Hepatocyte (in vitro differentiated cells): ENCODE measurements around the gene DEFB132. TPM values are rescaled to one million over a fixed set of nuclear protein-coding genes. Genes with fewer than 3 reads are reported as not detected.

Experiments used
- DNase-seq: peaks from one replicate; pipeline ENCODE4 v3.0.0-alpha.2; 2016; ENCODE audit warnings: low spot score
- H2AFZ ChIP-seq: fragments of 200-600 bp; sonication (generic); 2 replicates; pipeline ENCODE4 v1.6.0; 2016; ENCODE audit warnings: antibody characterized with exemption, mild to moderate bottlenecking
- H3K27ac ChIP-seq: fragments of 200-600 bp; sonication (generic); 2 replicates; pipeline ENCODE4 v1.5.1; 2016; ENCODE audit warnings: mild to moderate bottlenecking
- H3K27me3 ChIP-seq: fragments of 200-600 bp; sonication (generic); 2 replicates; pipeline ENCODE4 v1.6.1; 2016
- H3K36me3 ChIP-seq: fragments of 200-600 bp; sonication (generic); replicated peaks from 2 replicates; pipeline ENCODE4 v1.5.1; 2016; ENCODE audit warnings: low read depth; ENCODE audit not compliant: insufficient read depth
- H3K4me1 ChIP-seq: fragments of 200-600 bp; sonication (generic); 2 replicates; pipeline ENCODE4 v1.5.1; 2016; ENCODE audit warnings: mild to moderate bottlenecking, moderate library complexity; ENCODE audit not compliant: insufficient read depth
- H3K4me2 ChIP-seq: fragments of 200-600 bp; sonication (generic); 2 replicates; pipeline ENCODE4 v1.6.0; 2016
- H3K4me3 ChIP-seq: fragments of 200-600 bp; sonication (generic); 2 replicates; pipeline ENCODE4 v1.5.1; 2016; ENCODE audit warnings: mild to moderate bottlenecking
- H3K79me2 ChIP-seq: fragments of 200-600 bp; sonication (generic); 2 replicates; pipeline ENCODE4 v1.6.0; 2017; ENCODE audit warnings: mild to moderate bottlenecking
- H3K9me2 ChIP-seq: fragments of 200-600 bp; sonication (generic); replicated peaks from 2 replicates; pipeline ENCODE4 v1.6.0; 2017; ENCODE audit warnings: mild to moderate bottlenecking; ENCODE audit not compliant: insufficient read depth
- H3K9me3 ChIP-seq: fragments of 200-600 bp; sonication (generic); 2 replicates; pipeline ENCODE4 v1.5.1; 2016; ENCODE audit warnings: low read depth, mild to moderate bottlenecking
- H4K20me1 ChIP-seq: fragments of 200-600 bp; sonication (generic); 2 replicates; pipeline ENCODE4 v1.6.0; 2016; ENCODE audit warnings: mild to moderate bottlenecking; ENCODE audit not compliant: insufficient read depth, poor library complexity, severe bottlenecking
- CTCF ChIP-seq: fragments of 200-600 bp; sonication (generic); IDR thresholded peaks from 2 replicates; pipeline ENCODE4 v1.5.1; 2016; ENCODE audit warnings: antibody characterized with exemption, mild to moderate bottlenecking; ENCODE audit not compliant: poor library complexity
- EZH2 ChIP-seq: fragments of 200-600 bp; sonication (generic); IDR thresholded peaks from 2 replicates; pipeline ENCODE4 v1.6.1; 2016; ENCODE audit warnings: antibody characterized with exemption, mild to moderate bottlenecking, borderline replicate concordance
- EZH2phosphoT487 ChIP-seq: fragments of 200-600 bp; sonication (generic); IDR thresholded peaks from one replicate; pipeline ENCODE4 v1.6.1; 2018; ENCODE audit warnings: antibody characterized with exemption, mild to moderate bottlenecking, low read depth, moderate library complexity; ENCODE audit not compliant: unreplicated experiment, severe bottlenecking
- WGBS: methylation state at CpG from one replicate; pipeline ENCODE4 v1.1.6; 2016; ENCODE audit warnings: low lambda C conversion rate; ENCODE audit errors: missing lambda C conversion rate; 5-methylcytosine and 5-hydroxymethylcytosine counted together
- polyA plus RNA-seq: library from polyadenylated mRNA; unstranded; fragments of >200 nt; fragmentation: Nextera tagmentation; extraction: Ambion mirVana; gene quantifications from 2 replicates; pipeline ENCODE4 v1.2.1, GENCODE V29; 2016
- total RNA-seq: library from RNA; depleted of rRNA; stranded (reverse); fragments of >200 nt; gene quantifications from 2 replicates; pipeline ENCODE4 v1.2.3, GENCODE V29; 2014

The DEFB132 gene
- total and polyA plus RNA-seq, 2 experiments from 2014 or later: not detected

GRCh38 chr20:294602-295001, 37.1 kb downstream of the DEFB132 start:
- TF ChIP-seq CTCF: no peak
- TF ChIP-seq EZH2: no peak
- TF ChIP-seq EZH2phosphoT487: no peak
- peaks cover 26% of the 10 kb centered on the region for H3K4me1 ChIP-seq

GRCh38 chr20:295804-296203, 38.3 kb downstream of the DEFB132 start:
- Histone ChIP-seq H3K4me1 (peaks cover 38% of the 10 kb centered on the region), H4K20me1 (peaks cover 25% of the 10 kb centered on the region), H3K4me3 (no peak overlapping the region), H3K27me3 (no peaks in the 10 kb centered on the region), H2AFZ (no peak overlapping the region), H3K36me3 (no peaks in the 10 kb centered on the region), H3K9me3 (no peaks in the 10 kb centered on the region), H3K9me2 (no peaks in the 10 kb centered on the region), H3K4me2 (no peak overlapping the region), H3K79me2 (peaks cover 49% of the 10 kb centered on the region), H3K27ac (no peak overlapping the region)
- no peak for DNase-seq
- TF ChIP-seq CTCF (no peak), EZH2 (no peak), EZH2phosphoT487 (no peak)
- 72% methylated on average over 4 of the region's 4 CpGs for WGBS

More at GRCh38 chr20:294602-295001, 37.1 kb downstream of the DEFB132 start:
- H2AFZ ChIP-seq: no peak overlapping the region
- no peaks in the 10 kb centered on the region for H3K9me3 ChIP-seq
- no peaks in the 10 kb centered on the region for H3K36me3 ChIP-seq
- peaks cover 39% of the 10 kb centered on the region for H3K79me2 ChIP-seq
- DNase-seq: no peak
- no peak overlapping the region for H3K4me2 ChIP-seq
- H3K27ac ChIP-seq: no peak overlapping the region
- no peak overlapping the region for H3K4me3 ChIP-seq
- WGBS: 84% methylated on average over 5 of the region's 5 CpGs
- peaks cover 13% of the 10 kb centered on the region for H4K20me1 ChIP-seq
- H3K9me2 ChIP-seq: no peaks in the 10 kb centered on the region
- no peaks in the 10 kb centered on the region for H3K27me3 ChIP-seq

GRCh38 chr20:297098-297924, 39.8 kb downstream of the DEFB132 start, which contains the start of gene ZCCHC3:
TSS of gene ZCCHC3 (plus strand) at chr20:297570. CDS start at chr20:297587, 17 bp downstream.
- Histone ChIP-seq H3K4me1 (peaks cover 40% of the 10 kb centered on the region), H3K36me3 (no peaks in the 10 kb centered on the region), H3K79me2 (peaks cover 61% of the 10 kb centered on the region), H3K4me2 (peak within 1 kb of the TSS; percentile 98), H3K27ac (peak within 1 kb of the TSS; percentile 100), H3K27me3 (no peaks in the 10 kb centered on the region), H3K9me2 (no peaks in the 10 kb centered on the region), H3K9me3 (no peaks in the 10 kb centered on the region), H2AFZ (peak within 1 kb of the TSS; percentile 73), H3K4me3 (peak within 1 kb of the TSS; percentile 92), H4K20me1 (peaks cover 27% of the 10 kb centered on the region)
- peak; percentile 94 for DNase-seq
- TF ChIP-seq CTCF (peak; percentile 4), EZH2phosphoT487 (no peak), EZH2 (no peak)
- 1% methylated on average over 81 of the region's 99 CpGs for whole genome bisulfite sequencing
